GM12878 (cell line): ENCODE measurements around the gene ZSCAN10. TPM values are rescaled to one million over a fixed set of nuclear protein-coding genes. Genes with fewer than 3 reads are reported as not detected.
A peak's percentile ranks its signal among the peaks of the same experiment; 100 is the strongest.

ENCODE experiments used
- ATAC-seq: fragments of 200-7000 bp; cut with Tn5 transposase; 3 replicates; pipeline ENCODE4 v1.9.1; 2020; ENCODE audit warnings: mild to moderate bottlenecking, moderate library complexity
- BruUV-seq: library from RNA; stranded (reverse); fragments of 400-500 nt; replicated peaks from 2 replicates; lab custom pipeline; 2021; lab: Mats Ljungman, UMichigan
- CTCF ChIA-PET: fragments of 300-600 bp; sonication (Branson Sonifier 250); formaldehyde crosslinking; extraction: SDS; loops from one replicate; lab custom pipeline; 2021; ENCODE audit warnings: inconsistent platforms; lab: Yijun Ruan, JAX
- POLR2A ChIA-PET: fragments of 350-600 bp; formaldehyde crosslinking; extraction: SDS; loops from one replicate; lab custom pipeline; 2021; ENCODE audit warnings: inconsistent platforms; lab: Charles Lee
- RAD21 ChIA-PET: fragments of 300-600 bp; sonication (Branson Sonifier 250); formaldehyde crosslinking; loops from one replicate; lab custom pipeline; 2023; ENCODE audit warnings: antibody characterized with exemption; ENCODE audit not compliant: unreplicated experiment; lab: Charles Lee
- SMC1A ChIA-PET: fragments of 300-600 bp; sonication (Branson Sonifier 250); formaldehyde crosslinking; loops from one replicate; lab custom pipeline; 2023; ENCODE audit not compliant: unreplicated experiment, uncharacterized antibody; lab: Charles Lee
- DNase-seq: peaks from one replicate; pipeline ENCODE4 v3.0.0-alpha.2; 2011; ENCODE audit warnings: low read depth, low spot score
- FAIRE-seq: peaks from 3 replicates; lab custom pipeline; 2011; peaks lifted over from hg19 to GRCh38; lab: Jason Lieb, UNC
- H2AFZ ChIP-seq: 2 replicates; pipeline ENCODE4 v1.6.0; 2011; ENCODE audit warnings: low read depth, low read length, control low read depth; ENCODE audit not compliant: control insufficient read depth
- H3K27ac ChIP-seq: 2 replicates; pipeline ENCODE4 v1.5.1; 2011; ENCODE audit warnings: control low read depth; ENCODE audit not compliant: control insufficient read depth, insufficient read depth
- H3K27me3 ChIP-seq, 2 experiments: replicated peaks in 1 of 2; 2 replicates each; pipeline versions ENCODE4 v1.6.0 to v1.6.1; 2011; ENCODE audit warnings: low read length in 1 of 2; ENCODE audit not compliant: control insufficient read depth in 2 of 2, insufficient read depth in 2 of 2
- H3K36me3 ChIP-seq, 2 experiments: 2 replicates each; pipeline ENCODE4 v1.5.1; 2011; ENCODE audit warnings: low read length in 1 of 2; ENCODE audit not compliant: control insufficient read depth in 2 of 2, insufficient read depth in 2 of 2
- H3K4me1 ChIP-seq: 2 replicates; pipeline ENCODE4 v1.6.1; 2011; ENCODE audit warnings: mild to moderate bottlenecking, low read length, moderate library complexity, mixed read lengths; ENCODE audit not compliant: control insufficient read depth, insufficient read depth
- H3K4me2 ChIP-seq: 2 replicates; pipeline ENCODE4 v1.6.0; 2011; ENCODE audit warnings: control low read depth; ENCODE audit not compliant: control insufficient read depth, insufficient read depth
- H3K4me3 ChIP-seq: fragments of 200-600 bp; sonication (generic); 2 replicates; pipeline ENCODE4 v1.5.1; 2016
- H3K79me2 ChIP-seq: 2 replicates; pipeline ENCODE4 v1.6.0; 2011; ENCODE audit warnings: low read length; ENCODE audit not compliant: control insufficient read depth, insufficient read depth
- H3K9ac ChIP-seq: 2 replicates; pipeline ENCODE4 v1.8.0; 2011; ENCODE audit warnings: low read length, control low read depth, mixed read lengths; ENCODE audit not compliant: control insufficient read depth, insufficient read depth
- H3K9me3 ChIP-seq: replicated peaks from 3 replicates; pipeline ENCODE4 v1.5.1; 2011; ENCODE audit warnings: mild to moderate bottlenecking, low read length; ENCODE audit not compliant: control insufficient read depth, insufficient read depth
- H4K20me1 ChIP-seq: 2 replicates; pipeline ENCODE4 v1.6.0; 2011; ENCODE audit not compliant: control insufficient read depth, insufficient read depth
- BACH1 ChIP-seq: fragments of 450-650 bp; IDR thresholded peaks from 2 replicates; pipeline ENCODE4 v1.6.1; 2017; ENCODE audit warnings: mild to moderate bottlenecking, borderline replicate concordance
- CHD1 ChIP-seq: IDR thresholded peaks from 2 replicates; pipeline ENCODE4 v1.6.1; 2012; ENCODE audit warnings: low read depth, low read length, improper control_type of control experiment
- IRF3 ChIP-seq: fragments of 450-650 bp; IDR thresholded peaks from 2 replicates; pipeline ENCODE4 v1.6.1; 2014; ENCODE audit warnings: mild to moderate bottlenecking
- PML ChIP-seq: IDR thresholded peaks from 2 replicates; pipeline ENCODE4 v1.6.1; 2012; ENCODE audit warnings: low read length, inconsistent platforms
- RCOR1 ChIP-seq: conservative IDR thresholded peaks from 2 replicates; pipeline ENCODE4 v1.6.1; 2012; ENCODE audit warnings: low read depth, low read length, improper control_type of control experiment
- SMC3 ChIP-seq: IDR thresholded peaks from 2 replicates; pipeline ENCODE4 v1.6.1; 2011; ENCODE audit warnings: low read length, improper control_type of control experiment, borderline replicate concordance
- WGBS: methylation state at CpG from one replicate; pipeline ENCODE4 v1.1.6; 2016; ENCODE audit warnings: low lambda C conversion rate; ENCODE audit not compliant: insufficient replicate concordance, insufficient coverage; ENCODE audit errors: missing lambda C conversion rate; 5-methylcytosine and 5-hydroxymethylcytosine counted together
- in situ Hi-C: fragments of 300-500 bp; cut with MboI; formaldehyde crosslinking; loops from 9 replicates; pipeline ENCODE4 v1.14.3; 2018; ENCODE audit warnings: mixed read lengths
- intact Hi-C: fragments of 100-400 bp; cut with micrococcal nuclease; formaldehyde crosslinking; loops from one replicate; pipeline ENCODE4 v1.14.2; 2022; ENCODE audit not compliant: unreplicated experiment
- polyA plus RNA-seq, 11 experiments: library from polyadenylated mRNA; depleted of rRNA in 4 of 11; unstranded in 6 of 11; stranded (reverse) in 5 of 11; fragments of >200 nt; fragmentation: Nextera tagmentation in 4 of 11; fragmentation: Illumina TruSeq in 1 of 11; extraction: Ambion mirVana in 4 of 11; extraction: Trizol in 1 of 11; gene quantifications; 1 replicate in 1 of 11; 2 replicates in 10 of 11; pipeline versions ENCODE4 v1.2.1 to v1.2.3, GENCODE V29; 2011 to 2016; ENCODE audit warnings: inconsistent platforms in 2 of 11, missing spikeins in 2 of 11, low read depth in 1 of 11
- total RNA-seq, 4 experiments: library from RNA; depleted of rRNA in 3 of 4; stranded (reverse); fragments of >200 nt in 3 of 4; fragmentation: Illumina TruSeq in 1 of 4; extraction: Trizol in 1 of 4; gene quantifications; 2 replicates each; pipeline versions ENCODE4 v1.2.1 to v1.2.3, GENCODE V29; 2013 to 2021
- TF ChIP-seq, protein P1 (sequence below): fragments of 450-650 bp; formaldehyde crosslinking; IDR thresholded peaks from 2 replicates; pipeline ENCODE4 v1.5.0; 2022; ENCODE audit warnings: mild to moderate bottlenecking, missing genetic modification characterization

The ZSCAN10 gene
- total and polyA plus RNA-seq, 10 of the 15 experiments (the other 5 are each of a cell fraction or from before 2014, with no cell fraction given): 0.06 to 0.33 TPM; not detected in 8

DNA sequence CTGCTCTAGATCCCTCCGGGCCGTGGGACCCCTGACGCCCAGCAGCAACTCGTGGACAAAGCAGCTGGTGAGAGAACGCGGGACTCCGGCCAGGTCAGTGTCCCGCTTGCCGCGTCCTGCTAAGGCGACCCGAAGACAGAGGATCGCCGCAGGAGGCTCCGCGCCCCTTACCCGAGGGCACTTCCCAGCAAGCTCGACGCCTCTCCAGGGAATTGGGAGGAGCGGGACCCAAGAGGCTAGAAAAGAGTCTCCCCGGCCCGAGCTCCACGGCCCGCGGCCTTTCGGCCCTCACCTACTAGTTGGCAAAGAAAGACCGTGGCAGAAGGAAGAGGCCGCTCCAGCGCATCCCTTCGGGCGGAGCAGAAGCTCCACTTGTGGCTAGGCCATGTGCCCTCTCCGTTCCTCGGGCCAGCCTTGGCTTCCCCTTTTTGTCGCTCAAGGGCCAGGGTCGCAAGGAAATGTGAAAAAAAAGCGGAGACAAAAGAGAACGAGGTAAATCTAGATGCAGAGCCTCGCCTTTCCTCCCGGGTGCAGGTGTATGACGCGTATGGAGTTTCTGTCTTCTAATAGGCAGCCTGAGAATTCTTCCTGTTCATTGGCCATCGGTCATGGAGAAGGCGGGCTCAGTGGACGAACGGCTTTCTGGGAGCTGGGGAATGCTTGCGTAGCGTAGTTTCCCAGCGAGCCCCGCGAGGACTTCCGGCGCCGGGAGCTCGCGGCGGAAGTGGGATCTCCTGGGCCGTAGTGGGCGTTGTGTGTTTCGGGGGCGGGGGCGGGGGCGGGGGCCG lies 35.4 kb upstream of the ZSCAN10 start, which contains the start of gene ZNF213 (continued):
- TF ChIP-seq IRF3: peak; percentile 56; the same call in 1 of the 2 replicates
- TF ChIP-seq, protein P1, sequence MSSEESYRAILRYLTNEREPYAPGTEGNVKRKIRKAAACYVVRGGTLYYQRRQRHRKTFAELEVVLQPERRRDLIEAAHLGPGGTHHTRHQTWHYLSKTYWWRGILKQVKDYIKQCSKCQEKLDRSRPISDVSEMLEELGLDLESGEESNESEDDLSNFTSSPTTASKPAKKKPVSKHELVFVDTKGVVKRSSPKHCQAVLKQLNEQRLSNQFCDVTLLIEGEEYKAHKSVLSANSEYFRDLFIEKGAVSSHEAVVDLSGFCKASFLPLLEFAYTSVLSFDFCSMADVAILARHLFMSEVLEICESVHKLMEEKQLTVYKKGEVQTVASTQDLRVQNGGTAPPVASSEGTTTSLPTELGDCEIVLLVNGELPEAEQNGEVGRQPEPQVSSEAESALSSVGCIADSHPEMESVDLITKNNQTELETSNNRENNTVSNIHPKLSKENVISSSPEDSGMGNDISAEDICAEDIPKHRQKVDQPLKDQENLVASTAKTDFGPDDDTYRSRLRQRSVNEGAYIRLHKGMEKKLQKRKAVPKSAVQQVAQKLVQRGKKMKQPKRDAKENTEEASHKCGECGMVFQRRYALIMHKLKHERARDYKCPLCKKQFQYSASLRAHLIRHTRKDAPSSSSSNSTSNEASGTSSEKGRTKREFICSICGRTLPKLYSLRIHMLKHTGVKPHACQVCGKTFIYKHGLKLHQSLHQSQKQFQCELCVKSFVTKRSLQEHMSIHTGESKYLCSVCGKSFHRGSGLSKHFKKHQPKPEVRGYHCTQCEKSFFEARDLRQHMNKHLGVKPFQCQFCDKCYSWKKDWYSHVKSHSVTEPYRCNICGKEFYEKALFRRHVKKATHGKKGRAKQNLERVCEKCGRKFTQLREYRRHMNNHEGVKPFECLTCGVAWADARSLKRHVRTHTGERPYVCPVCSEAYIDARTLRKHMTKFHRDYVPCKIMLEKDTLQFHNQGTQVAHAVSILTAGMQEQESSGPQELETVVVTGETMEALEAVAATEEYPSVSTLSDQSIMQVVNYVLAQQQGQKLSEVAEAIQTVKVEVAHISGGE (CRISPR knock-in tag): no peak

DNA sequence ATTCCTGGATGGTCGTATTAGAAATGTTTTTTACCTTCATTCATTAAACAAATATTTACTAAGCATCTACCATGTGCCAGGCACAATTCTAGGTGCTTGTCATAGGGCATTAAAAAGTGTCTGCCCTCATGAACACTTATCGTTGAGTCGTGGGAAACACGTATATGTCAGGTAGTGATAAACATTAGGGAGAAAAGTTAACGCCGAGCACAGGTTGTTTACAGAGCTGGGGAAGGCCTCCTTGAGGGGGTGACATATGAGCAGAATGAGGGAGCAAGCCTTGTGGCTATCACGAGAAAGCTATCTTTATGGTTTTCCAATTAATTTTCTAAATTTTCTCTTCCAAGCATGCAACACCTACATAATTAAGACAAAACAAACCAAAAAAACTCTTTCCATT lies 34.8 kb upstream of the ZSCAN10 start:
- H3K79me2 ChIP-seq: peaks cover 20% of the 10 kb centered on the region
- ChIA-PET RAD21 (interaction anchor here (1.4 to 2.1 kb wide), 4 partner anchors 16 to 75 kb away, joined by 4 to 9 read pairs (median 8); no protein-coding TSS in a partner anchor), POLR2A (interaction anchor here (0.6 to 2.4 kb wide), 7 partner anchors 28 to 111 kb away, joined by 3 to 10 read pairs (median 7); partner anchors contain the start of genes HCFC1R1, IL32, THOC6 and ZSCAN10), CTCF (interaction anchor here (0.7 to 3.3 kb wide), 16 partner anchors 8 to 310 kb away, joined by 3 to 15 read pairs (median 6); partner anchors contain the start of gene NAA60), SMC1A (interaction anchor here (0.6 to 1.9 kb wide), 6 partner anchors 28 to 387 kb away, joined by 3 to 7 read pairs (median 4); no protein-coding TSS in a partner anchor)
- peak overlapping the region; percentile 91 for H3K4me3 ChIP-seq
- intact Hi-C loops (no loop called here), in situ Hi-C loops (no loop called here)
- peak overlapping the region; percentile 97 for H3K4me2 ChIP-seq
- H3K9me3 ChIP-seq: no peaks in the 10 kb centered on the region
- no peak overlapping the region for H2AFZ ChIP-seq
- no peaks in the 10 kb centered on the region; a peak in 1 of 4 replicates for H3K36me3 ChIP-seq
- BruUV-seq: no TSS peak
- WGBS: 11% methylated on average over 7 of the region's 7 CpGs
- ATAC-seq (no peak), DNase-seq (no peak), FAIRE-seq (no peak)
- H3K27ac ChIP-seq: peak overlapping the region; percentile 95
- H3K4me1 ChIP-seq: peaks cover 7% of the 10 kb centered on the region; the same call in 1 of the 2 replicates
- peak overlapping the region; percentile 87 for H3K9ac ChIP-seq
- no peaks in the 10 kb centered on the region for H3K27me3 ChIP-seq
- no peak for TF ChIP-seq CHD1
- TF ChIP-seq RCOR1: no peak
- TF ChIP-seq PML: no peak
- TF ChIP-seq SMC3: no peak
- TF ChIP-seq BACH1: no peak
- H4K20me1 ChIP-seq: no peaks in the 10 kb centered on the region
